HUES64 (cell line): ENCODE results near the gene RHOBTB3.
"Not testable (repeated sequence)": the region's sequence is repeated elsewhere in the genome, so short reads cannot be mapped to it uniquely, and the experiment has no call there.

ENCODE experiments used
- H3K27ac ChIP-seq: 2 replicates; pipeline ENCODE4 v1.7.0; 2013; ENCODE audit warnings: low read depth, low read length, inconsistent platforms
- H3K27me3 ChIP-seq: 2 replicates; pipeline ENCODE4 v1.6.1; 2013; ENCODE audit warnings: mild to moderate bottlenecking, low read length; ENCODE audit not compliant: insufficient read depth
- H3K36me3 ChIP-seq: 2 replicates; pipeline ENCODE4 v1.6.1; 2013; ENCODE audit warnings: mild to moderate bottlenecking, low read length; ENCODE audit not compliant: insufficient read depth
- H3K4me1 ChIP-seq: 2 replicates; pipeline ENCODE4 v1.6.1; 2013; ENCODE audit warnings: mild to moderate bottlenecking, low read length, moderate library complexity; ENCODE audit not compliant: insufficient read depth
- H3K4me3 ChIP-seq: 2 replicates; pipeline ENCODE4 v1.5.1; 2013; ENCODE audit warnings: mild to moderate bottlenecking, low read length, moderate library complexity
- H3K9ac ChIP-seq: 2 replicates; pipeline ENCODE4 v1.6.1; 2013; ENCODE audit warnings: mild to moderate bottlenecking, low read depth, low read length
- H3K9me3 ChIP-seq: 2 replicates; pipeline ENCODE4 v1.6.1; 2013; ENCODE audit warnings: low read depth, low read length; ENCODE audit not compliant: insufficient read depth
- WGBS: fragments of 150-250, 120-280 bp; methylation state at CpG from one replicate; pipeline ENCODE4 v1.1.7; 2013; ENCODE audit warnings: missing lambda C conversion rate; 5-methylcytosine and 5-hydroxymethylcytosine counted together

The RHOBTB3 gene

GRCh38 chr5:95827892-95828246 lies 96.7 kb downstream of the RHOBTB3 start:
- WGBS = 93% methylated on average over 3 of the region's 3 CpGs

GRCh38 chr5:95830226-95830625 lies 99.1 kb downstream of the RHOBTB3 start:
- Histone ChIP-seq H3K4me1 (0 out of 2 replicates have a peak, but pooled peaks cover 4% of the 10 kb centered on the region), H3K27me3 (peaks cover 6% of the 10 kb centered on the region; the same call in 1 of the 2 replicates), H3K4me3 (no peak overlapping the region), H3K36me3 (no peaks in the 10 kb centered on the region), H3K9ac (no peak overlapping the region), H3K9me3 (no peaks in the 10 kb centered on the region), H3K27ac (no peak overlapping the region)
- 93% methylated on average over 1 of the region's 2 CpGs for WGBS

More at GRCh38 chr5:95827892-95828246, 96.7 kb downstream of the RHOBTB3 start:
- Histone ChIP-seq H3K27ac (no peak overlapping the region), H3K27me3 (no peaks in the 10 kb centered on the region), H3K4me3 (no peak overlapping the region), H3K9ac (no peak overlapping the region), H3K36me3 (no peaks in the 10 kb centered on the region), H3K9me3 (no peaks in the 10 kb centered on the region), H3K4me1 (peaks cover 10% of the 10 kb centered on the region)

GRCh38 chr5:95832664-95833063 lies 101.5 kb downstream of the RHOBTB3 start:
- Histone ChIP-seq H3K4me3 (no peak overlapping the region), H3K27ac (no peak overlapping the region), H3K27me3 (peaks cover 6% of the 10 kb centered on the region; the same call in 1 of the 2 replicates), H3K4me1 (0 out of 2 replicates have a peak, but pooled peaks cover 4% of the 10 kb centered on the region), H3K9ac (no peak overlapping the region), H3K36me3 (no peaks in the 10 kb centered on the region), H3K9me3 (no peaks in the 10 kb centered on the region)

GRCh38 chr5:95835682-95836385 lies 104.7 kb downstream of the RHOBTB3 start:
- WGBS = 90% methylated on average over 10 of the region's 10 CpGs
- 0 out of 2 replicates have a peak, but pooled peaks cover 4% of the 10 kb centered on the region for H3K4me1 ChIP-seq
- peaks cover 6% of the 10 kb centered on the region; the same call in 1 of the 2 replicates for H3K27me3 ChIP-seq
- no peak overlapping the region for H3K9ac ChIP-seq
- H3K36me3 ChIP-seq = no peaks in the 10 kb centered on the region
- H3K27ac ChIP-seq = no peak overlapping the region
- H3K9me3 ChIP-seq = no peaks in the 10 kb centered on the region
- no peak overlapping the region for H3K4me3 ChIP-seq

GRCh38 chr5:95836544-95836943 lies 105.4 kb downstream of the RHOBTB3 start:
- WGBS = 94% methylated on average over 1 of the region's 1 CpG
- Histone ChIP-seq H3K4me1 (0 out of 2 replicates have a peak, but pooled peaks cover 4% of the 10 kb centered on the region), H3K4me3 (no peak overlapping the region), H3K9me3 (no peaks in the 10 kb centered on the region), H3K36me3 (no peaks in the 10 kb centered on the region), H3K9ac (no peak overlapping the region), H3K27me3 (peaks cover 6% of the 10 kb centered on the region; the same call in 1 of the 2 replicates), H3K27ac (no peak overlapping the region)

- not testable (repeated sequence) for H3K4me1 ChIP-seq, H3K27me3 ChIP-seq, H3K36me3 ChIP-seq, H3K9me3 ChIP-seq, H3K4me3 ChIP-seq, H3K27ac ChIP-seq, H3K9ac ChIP-seq
- WGBS = 90% methylated on average over 4 of the region's 4 CpGs
These were observed 105.8 kb downstream of the RHOBTB3 start for GRCh38 chr5:95836971-95837370.

- Histone ChIP-seq H3K27ac (no peak overlapping the region), H3K4me1 (0 out of 2 replicates have a peak, but pooled peaks cover 4% of the 10 kb centered on the region), H3K9me3 (no peaks in the 10 kb centered on the region), H3K36me3 (no peaks in the 10 kb centered on the region), H3K9ac (no peak overlapping the region), H3K4me3 (no peak overlapping the region), H3K27me3 (peaks cover 6% of the 10 kb centered on the region; the same call in 1 of the 2 replicates)
- WGBS = 94% methylated on average over 4 of the region's 5 CpGs
These were observed 106.4 kb downstream of the RHOBTB3 start for GRCh38 chr5:95837492-95837891.

GRCh38 chr5:95838001-95838520 lies 106.9 kb downstream of the RHOBTB3 start:
- no peak overlapping the region for H3K27ac ChIP-seq
- WGBS = 95% methylated on average over 8 of the region's 8 CpGs
- H3K9me3 ChIP-seq = no peaks in the 10 kb centered on the region
- H3K27me3 ChIP-seq = peaks cover 6% of the 10 kb centered on the region; the same call in 1 of the 2 replicates
- H3K9ac ChIP-seq = no peak overlapping the region
- no peaks in the 10 kb centered on the region for H3K36me3 ChIP-seq
- H3K4me3 ChIP-seq = no peak overlapping the region
- H3K4me1 ChIP-seq = 0 out of 2 replicates have a peak, but pooled peaks cover 4% of the 10 kb centered on the region

- H3K9ac ChIP-seq = no peak overlapping the region
- H3K27me3 ChIP-seq = peaks cover 6% of the 10 kb centered on the region; the same call in 1 of the 2 replicates
- no peaks in the 10 kb centered on the region for H3K9me3 ChIP-seq
- H3K4me3 ChIP-seq = no peak overlapping the region
- H3K36me3 ChIP-seq = no peaks in the 10 kb centered on the region
- H3K4me1 ChIP-seq = 0 out of 2 replicates have a peak, but pooled peaks cover 4% of the 10 kb centered on the region
- WGBS = 78% methylated on average over 1 of the region's 1 CpG
- no peak overlapping the region for H3K27ac ChIP-seq
These were observed 107.4 kb downstream of the RHOBTB3 start for GRCh38 chr5:95838556-95838955.

- no peaks in the 10 kb centered on the region for H3K4me1 ChIP-seq
- 97% methylated on average over 2 of the region's 2 CpGs for WGBS
- H3K27ac ChIP-seq = no peak overlapping the region
These were observed 108.5 kb downstream of the RHOBTB3 start for GRCh38 chr5:95839658-95840057.

GRCh38 chr5:95840956-95841705 lies 110.0 kb downstream of the RHOBTB3 start:
- no peaks in the 10 kb centered on the region for H3K27me3 ChIP-seq
- no peaks in the 10 kb centered on the region for H3K9me3 ChIP-seq
- H3K9ac ChIP-seq = no peak overlapping the region
- H3K4me1 ChIP-seq = no peaks in the 10 kb centered on the region
- H3K4me3 ChIP-seq = no peak overlapping the region
- H3K36me3 ChIP-seq = no peaks in the 10 kb centered on the region
- no peak overlapping the region for H3K27ac ChIP-seq
- WGBS = 93% methylated on average over 1 of the region's 1 CpG

More at GRCh38 chr5:95839658-95840057, 108.5 kb downstream of the RHOBTB3 start:
- no peak overlapping the region for H3K4me3 ChIP-seq
- H3K36me3 ChIP-seq = no peaks in the 10 kb centered on the region
- no peak overlapping the region for H3K9ac ChIP-seq
- no peaks in the 10 kb centered on the region for H3K9me3 ChIP-seq
- H3K27me3 ChIP-seq = no peaks in the 10 kb centered on the region
